Kidney tubule cell (primary cell): ENCODE results near the gene HMGB3.
"Not testable (repeated sequence)": the region's sequence is repeated elsewhere in the genome, so short reads cannot be mapped to it uniquely, and the experiment has no call there.

Experiments
- DNase-seq: peaks from one replicate; pipeline ENCODE4 v3.0.0-alpha.2; 2018; ENCODE audit warnings: low spot score

The HMGB3 gene

DNA sequence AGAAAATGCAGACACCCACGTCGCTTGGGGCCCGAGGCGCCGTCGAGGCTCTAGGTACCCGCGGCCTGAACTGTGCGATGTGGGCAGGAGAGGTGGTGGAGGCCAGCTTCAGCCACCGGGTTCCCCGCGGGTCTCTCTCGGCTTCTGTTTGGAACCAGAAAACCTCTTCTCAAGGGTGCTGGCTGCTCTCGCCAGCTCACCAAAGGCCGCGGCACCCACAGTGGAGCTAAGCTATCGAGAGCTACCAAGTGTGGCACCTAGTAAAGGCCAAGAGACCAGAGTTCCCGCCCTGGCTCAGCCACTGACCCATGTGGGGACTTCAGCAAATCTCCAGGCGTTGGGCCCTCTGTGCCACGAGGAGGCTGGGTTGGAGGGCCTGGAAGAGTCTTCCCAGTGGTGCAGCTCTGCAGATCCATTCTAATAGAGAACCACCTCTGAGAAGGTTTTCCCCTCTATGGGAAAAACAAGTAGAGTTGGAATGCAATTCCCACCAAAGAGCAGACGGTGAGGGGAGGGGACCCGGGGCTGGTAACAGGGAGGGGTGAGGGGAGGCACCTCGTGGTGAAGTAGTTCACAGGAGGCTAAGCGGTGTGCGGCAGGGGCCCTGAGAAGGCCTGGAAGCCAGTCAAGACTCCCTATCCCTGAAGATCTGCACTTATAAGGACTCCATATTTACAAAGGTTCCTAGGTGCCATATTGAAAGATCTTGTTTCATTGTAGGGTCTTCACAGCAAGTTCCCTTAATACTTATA, 5.5 kb upstream of the HMGB3 start:
- DNase-seq, result no peak

DNA sequence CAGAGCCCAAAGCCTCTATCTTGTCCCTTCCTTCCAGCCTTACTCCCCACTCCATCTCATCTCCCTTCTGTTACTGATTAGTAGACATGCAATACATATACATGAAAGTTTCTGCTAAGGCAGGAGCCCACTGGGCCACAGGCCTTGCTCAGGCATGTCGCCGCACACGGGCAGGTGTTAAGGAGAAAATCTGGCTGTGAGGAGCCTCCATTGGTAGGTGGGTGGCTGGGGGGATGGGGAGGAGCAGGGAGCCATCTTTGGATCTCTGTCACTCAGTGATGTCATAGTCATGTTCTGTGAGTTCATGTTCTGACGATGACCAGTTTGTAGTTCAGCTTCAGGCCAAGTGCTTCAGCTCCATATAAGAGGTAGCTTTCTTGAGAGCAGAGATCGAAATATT, 2.9 kb upstream of the HMGB3 start:
- no peak for DNase-seq

DNA sequence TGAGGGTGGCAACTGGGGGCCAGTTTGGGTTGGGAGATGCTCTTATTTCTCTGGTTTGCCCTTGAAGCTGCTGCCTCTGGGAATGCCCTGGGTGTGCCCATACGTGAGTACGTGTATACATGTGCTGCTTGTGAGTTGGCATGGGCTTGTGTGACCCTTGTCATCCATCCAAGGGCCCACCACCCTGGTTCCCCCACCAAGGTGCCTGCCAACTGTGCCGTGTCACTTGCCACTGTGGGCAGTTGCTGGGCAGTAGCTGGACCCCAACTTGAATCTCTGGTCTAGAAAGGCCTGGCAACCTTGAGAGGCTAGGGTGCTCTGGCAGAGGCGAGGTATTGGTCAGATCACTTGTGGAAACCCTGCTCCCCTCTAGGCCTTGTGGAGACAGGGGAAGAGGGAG, 2.4 kb upstream of the HMGB3 start:
- DNase-seq, result no peak

DNA sequence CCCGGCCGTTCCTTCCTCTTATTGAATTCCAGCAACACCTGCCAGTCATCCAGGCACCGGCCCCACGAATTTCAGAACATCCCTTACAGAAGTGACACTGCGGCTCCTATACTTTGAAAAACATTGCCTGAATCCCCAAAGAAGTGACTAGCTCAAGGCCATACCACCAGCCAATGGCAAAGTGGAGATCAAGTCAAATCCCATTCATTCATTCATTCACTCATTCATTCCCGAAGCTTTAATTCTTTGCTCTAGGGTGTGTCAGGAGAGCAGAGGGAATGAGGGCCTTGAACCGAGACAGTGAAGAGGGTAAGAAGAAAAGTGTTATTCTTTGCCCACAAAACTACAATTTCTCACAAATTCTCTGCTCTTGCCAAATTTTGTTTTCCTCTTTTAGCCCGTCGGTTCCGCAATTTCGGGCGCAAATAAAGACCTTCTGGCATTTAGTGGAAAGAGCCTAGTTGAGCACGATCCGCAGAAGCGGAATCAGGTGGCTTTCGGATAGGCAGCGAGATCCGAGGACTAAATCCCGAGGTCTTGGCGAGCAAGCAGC, 824 bp upstream of the HMGB3 start:
- no peak for DNase-seq

DNA sequence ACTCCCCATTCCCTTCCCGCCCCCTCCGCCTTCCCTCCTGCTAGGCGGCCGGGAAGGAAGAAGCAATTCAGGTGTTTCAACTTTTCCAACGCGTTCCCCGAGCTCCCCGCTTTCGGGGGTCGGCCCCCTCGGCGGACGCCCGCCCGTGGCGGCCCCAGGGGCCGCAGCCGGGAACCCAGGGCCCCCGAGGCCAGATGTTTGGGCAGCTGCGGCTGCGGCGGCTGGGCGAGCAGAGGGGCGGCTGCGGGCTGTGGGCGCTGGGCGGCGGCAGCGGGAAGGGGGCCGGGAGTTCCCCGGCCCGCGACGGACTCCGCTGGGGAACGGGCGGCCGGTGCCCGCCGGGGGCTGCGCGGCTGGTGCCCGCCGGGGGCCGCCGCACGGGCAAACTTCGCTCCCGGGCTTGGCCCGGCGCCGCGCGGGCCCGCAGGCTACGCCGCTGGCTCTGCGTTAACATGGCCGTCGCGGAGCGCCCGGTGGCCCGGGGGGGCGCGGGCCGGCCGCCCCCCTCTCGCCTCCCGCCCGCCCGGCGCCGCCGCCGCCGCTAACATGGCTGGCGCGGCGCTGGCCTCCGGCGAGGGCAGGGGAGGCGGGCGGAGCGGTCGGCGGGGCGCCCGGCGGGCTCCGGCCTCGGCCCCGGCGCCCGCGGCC, 510 bp downstream of the HMGB3 start:
- no peak for DNase-seq

DNA sequence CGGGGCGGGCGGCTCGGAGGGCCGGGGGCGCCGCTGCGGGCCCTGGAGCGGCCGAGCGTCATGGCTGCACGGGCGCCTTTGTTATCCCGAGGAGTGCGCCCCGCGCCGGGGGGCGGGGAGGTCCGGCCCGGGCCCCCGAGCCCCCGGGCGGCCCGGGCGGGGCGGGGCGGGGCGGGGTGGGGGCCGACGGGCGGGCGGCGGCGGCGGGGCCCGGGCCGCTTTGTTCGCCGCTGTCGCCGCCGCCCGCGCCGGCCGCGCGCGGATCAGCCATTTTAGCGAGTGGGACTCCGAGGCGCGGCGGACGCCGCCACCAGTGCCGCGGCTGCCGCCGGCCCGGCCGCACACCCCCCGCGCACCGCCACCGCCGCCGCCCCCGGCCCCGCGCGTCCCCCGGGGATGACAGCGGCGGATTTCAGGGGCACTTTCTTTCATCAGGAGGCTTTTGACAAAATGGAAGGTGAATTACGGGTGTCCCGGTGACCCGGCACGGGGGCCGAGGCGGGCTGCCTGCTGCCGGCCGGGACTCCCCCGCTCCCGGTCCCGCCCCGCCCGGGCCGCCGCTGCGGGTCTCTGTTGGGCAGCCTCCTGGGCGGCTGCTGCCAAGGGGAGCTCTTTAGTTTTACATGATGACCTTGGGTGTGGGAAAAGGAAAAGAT, 1.2 kb downstream of the HMGB3 start:
- peak; percentile 5 for DNase-seq

DNA sequence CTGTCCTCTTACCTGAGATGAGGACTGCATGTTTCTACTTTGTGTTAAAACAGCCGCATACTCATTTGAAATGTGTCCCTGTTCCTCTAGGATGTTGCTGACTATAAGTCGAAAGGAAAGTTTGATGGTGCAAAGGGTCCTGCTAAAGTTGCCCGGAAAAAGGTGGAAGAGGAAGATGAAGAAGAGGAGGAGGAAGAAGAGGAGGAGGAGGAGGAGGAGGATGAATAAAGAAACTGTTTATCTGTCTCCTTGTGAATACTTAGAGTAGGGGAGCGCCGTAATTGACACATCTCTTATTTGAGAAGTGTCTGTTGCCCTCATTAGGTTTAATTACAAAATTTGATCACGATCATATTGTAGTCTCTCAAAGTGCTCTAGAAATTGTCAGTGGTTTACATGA, 4.6 kb downstream of the HMGB3 start:
- DNase-seq, result not testable (repeated sequence)

DNA sequence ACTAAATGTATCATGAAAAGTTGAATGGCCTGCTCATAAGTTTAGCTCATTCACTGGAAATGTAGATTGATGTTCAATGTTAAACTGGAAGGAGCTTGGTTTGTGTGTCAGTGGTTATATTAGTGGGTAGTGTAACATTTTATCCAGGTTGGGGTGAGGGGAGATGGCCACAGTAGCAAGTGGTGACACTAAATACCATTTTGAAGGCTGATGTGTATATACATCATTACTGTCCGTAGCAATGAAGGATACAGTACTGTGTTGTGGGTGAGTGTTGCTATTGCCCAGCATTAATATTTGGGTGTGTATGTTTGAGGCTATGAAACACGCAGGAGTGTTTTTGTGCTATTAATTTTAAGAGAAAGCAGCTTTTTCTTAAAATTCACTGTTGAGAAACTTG, 6.3 kb downstream of the HMGB3 start:
- DNase-seq, result no peak

DNA sequence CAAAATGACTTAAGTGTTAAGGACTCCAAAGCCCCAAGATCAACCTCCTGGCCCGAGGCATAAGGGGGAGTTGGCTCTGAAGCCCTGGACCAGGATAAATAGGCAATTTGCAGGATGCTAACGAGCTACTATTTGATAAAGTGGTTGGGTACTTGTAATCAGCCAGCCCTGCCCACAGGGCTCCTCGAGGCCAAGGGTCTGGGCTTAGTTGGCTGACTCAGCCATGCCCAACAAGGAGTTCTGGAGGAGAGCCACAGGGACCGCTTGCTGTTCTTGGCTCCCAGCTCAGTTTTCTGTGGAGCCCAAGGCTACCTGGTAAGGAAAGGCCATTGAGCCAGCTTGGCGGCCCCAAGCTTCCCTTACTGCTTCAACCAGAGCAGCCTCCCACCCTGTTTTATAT, 7.8 kb downstream of the HMGB3 start:
- no peak for DNase-seq

DNA sequence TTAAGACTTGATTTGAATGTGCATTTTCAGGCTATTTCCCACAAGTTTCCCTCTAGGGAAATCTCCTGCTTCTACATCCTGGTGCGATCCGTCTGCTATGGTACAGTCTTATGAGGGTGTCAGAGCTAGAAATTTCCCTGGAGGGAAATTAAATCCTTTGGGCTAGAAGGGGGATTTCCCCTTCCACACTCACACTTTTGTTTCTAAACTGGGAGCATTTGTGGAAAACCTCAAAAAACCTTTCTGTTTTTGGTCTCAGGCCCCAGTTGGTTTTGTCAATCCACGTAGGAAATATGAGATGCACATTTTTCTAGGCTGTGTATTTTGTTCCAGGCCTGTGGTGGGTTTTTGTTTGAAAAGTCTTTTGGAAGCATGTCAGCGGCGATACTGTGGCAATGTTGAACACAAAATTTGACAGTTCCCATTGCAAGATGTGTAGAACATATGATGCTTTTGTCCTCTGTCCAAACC, 17.8 kb downstream of the HMGB3 start:
- DNase-seq, result no peak

DNA sequence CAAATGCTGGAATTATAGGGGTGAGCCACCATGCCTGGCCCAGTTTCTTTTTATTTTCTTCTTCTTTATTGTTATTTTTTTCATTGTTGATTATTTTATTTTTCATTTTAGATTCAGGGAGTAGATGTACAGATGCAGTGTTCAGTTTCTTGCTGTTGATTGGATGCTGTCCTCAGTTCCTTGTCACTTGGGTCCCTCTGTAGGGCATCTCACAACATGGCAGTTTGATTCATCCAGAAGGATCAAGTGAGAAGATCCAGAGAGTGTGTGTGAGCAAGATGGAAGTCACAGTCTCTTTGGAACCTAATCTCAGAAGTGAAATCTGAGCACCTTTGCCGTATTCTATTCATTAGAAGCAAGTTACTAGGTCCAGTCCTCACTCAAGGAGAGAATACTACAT, 20.9 kb downstream of the HMGB3 start:
- no peak for DNase-seq

DNA sequence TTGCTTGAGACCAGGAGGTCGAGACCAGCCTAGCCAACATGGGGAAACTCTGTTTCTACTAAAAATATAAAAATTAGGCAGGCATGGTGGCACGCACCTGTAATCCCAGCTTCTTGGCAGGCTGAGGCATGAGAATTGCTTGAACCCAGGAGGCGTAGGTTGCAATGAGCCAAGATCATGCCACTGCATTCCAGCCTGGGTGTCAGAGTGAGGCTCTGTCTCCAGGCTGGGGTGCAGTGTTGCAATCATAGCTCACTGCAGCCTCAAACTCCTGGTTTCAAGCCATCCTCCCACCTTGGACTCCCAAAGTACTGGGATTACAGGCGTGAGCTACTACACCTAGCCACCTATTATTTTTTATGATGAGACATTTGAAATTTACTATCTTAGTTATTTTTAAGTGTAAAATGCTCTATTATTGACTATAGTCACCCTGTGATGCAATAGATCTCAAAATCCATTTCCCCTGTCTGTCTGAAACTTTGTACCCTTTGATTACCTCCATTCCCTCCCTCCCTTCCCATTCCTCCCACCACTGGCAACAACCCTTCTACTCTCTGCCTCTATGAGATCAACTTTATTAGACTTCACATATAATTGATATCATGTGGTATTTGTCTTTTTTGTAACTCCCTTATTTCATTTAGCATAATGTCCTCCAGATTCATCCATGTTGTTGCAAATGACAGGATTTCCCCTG, 23.4 kb downstream of the HMGB3 start:
- DNase-seq, result no peak

DNA sequence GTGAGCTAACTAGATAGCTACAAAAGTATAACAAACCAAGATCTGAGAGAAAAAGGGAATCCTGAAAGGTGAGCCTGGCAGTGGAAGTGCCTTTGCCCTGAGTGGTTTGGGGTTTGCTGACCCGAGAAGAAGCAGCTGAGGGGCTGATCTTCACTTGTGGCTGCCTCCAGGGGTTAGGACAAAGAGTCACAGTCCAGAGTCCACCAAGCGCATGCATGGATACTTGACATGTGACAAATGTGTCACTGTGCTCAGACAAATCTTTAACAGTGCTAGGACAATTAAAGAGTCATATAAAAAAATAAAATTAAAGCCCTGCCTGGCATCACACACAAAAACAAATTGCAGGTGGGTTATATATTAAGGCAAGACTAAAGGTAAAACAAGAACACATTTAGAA, 26.4 kb downstream of the HMGB3 start:
- no peak for DNase-seq

DNA sequence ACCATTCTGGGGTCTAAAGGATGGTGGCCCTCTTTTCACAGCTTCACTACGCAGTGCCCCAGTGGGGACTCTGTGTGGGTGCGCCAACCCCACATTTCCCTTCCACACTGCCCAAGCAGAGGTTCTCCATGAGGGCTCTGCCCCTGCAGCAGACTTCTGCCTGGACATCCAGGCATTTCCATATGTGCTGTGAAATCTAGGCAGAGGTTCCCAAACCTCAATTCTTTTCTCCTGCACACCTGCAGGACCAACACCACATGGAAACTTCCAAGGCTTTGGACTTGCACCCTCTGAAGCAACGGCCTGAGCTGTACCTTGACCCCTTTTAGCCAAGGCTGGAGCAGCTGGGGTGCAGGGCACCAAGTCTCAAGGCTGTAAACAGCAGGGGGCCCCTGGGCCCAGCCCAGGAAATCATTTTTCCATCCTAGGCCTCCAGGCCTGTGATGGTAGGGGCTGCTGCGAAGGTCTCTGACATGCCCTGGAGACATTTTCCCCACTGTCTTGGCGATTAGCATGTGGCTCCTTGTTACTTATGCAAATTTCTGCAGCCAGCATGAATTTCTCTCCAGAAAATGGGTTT, 30.1 kb downstream of the HMGB3 start:
- DNase-seq, result no peak

DNA sequence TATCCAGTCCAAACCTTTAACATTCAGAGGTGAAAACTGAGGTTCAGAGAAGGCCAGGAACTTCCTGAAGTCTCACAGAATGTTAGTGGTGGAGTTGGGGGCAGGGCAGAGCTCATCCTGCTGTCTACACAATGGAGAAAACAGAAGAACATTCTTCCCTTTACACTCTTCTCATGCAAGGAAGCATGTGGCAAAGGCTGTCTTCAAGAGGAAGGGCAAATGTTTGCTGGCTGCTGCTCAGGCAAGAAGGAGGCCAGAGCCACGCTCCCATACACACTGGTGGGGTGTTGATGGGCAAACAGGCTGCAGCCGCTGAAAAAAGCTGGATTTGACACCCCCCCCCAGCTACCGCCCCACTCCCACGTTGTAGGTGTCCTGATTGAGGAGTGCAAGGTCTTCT, 32.5 kb downstream of the HMGB3 start:
- DNase-seq, result no peak

DNA sequence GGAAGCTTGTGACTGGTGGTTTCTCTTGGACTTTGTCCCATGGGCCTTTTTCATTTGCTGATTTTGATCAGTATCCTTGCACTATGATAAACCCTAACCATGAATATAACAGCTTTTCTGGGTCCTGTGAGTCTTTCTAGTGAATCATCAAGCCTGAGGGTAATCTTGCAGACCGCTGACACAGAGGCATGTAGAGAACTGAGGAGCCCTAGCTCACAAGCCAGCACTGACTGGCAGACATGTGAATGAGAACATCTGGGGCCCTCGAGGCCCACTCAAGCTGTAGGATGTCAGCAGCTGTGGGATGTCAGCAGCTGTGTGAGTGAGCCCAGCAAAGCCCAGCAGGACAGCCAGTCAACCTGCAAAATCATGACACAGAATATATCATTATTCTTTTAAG, 36.7 kb downstream of the HMGB3 start:
- peak; percentile 48 for DNase-seq

DNA sequence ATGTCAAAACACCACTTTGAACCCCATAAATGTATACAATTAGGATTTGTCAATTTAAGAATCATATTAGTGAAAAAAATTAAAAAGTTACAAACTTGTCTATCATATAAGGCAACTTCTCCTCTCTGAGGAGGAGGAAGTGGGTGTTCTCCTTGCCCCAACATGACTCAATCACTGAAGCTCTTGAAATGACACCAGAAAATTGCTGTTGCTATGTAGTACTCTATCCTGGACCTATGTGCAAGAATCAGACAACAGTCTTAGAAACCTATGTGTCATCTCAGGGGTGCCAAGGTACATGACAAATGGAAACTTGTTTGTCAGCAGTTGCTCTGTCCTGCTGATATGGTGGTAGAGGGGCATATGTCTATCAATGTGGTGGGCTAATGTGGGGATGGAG, 47.7 kb downstream of the HMGB3 start:
- peak; percentile 1 for DNase-seq

DNA sequence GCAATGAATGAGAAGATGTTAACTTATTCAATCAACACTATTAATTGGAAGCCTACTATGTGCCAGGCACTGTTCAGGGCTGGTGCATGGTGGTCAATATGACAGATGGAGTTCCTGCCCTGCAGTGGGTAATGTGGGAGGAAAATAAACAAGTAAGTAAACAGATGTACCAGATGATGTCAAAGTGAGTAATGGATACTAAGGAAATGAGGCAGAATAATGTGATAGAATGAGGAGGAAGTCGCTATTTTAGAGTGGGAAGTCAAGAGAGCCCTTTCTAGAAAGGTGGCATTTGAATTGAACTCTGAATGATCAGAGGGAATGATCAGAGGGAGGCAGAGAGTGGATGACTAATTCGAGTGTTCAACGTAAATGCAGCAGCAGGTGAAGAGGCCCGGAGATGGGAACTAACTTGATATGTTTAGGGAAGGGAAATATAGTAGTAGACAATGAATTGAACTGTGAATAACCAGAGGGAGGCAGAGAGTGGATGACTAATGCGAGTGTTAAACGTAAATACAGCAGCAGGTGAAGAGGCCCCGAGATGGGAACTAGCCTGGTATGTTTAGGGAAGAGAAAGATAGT, 48.3 kb downstream of the HMGB3 start:
- DNase-seq, result no peak

DNA sequence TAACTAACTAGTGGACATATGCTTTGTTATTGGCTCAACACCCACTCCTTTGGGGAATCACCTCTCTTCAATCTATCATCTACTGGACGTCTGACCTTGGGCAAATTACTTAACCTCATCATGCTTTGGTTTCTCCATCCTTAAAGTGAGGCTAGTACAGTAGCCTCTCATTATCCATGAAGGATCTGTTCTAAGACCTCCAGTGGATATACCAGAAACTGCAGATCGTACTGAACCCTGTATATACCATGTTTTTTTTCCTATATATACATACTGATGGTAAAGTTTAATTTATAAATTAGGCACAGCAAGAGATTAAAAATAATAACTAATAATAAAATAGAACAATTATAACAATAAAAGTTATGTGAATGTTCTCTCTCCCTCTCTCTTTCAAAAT, 56.2 kb downstream of the HMGB3 start:
- DNase-seq, result no peak
